HFFc6 (cell line): Measurements from ENCODE around the gene WFDC1. TPM values are rescaled to one million over a fixed set of nuclear protein-coding genes. Genes with fewer than 3 reads are reported as not detected.

ENCODE experiments used
- DNase-seq: peaks from one replicate; pipeline ENCODE4 v3.0.0-alpha.2; 2018
- H3K27ac Mint-ChIP-seq: 2 replicates; pipeline ENCODE4 v1.8.0; 2020; ENCODE audit warnings: mild to moderate bottlenecking, mixed read lengths
- H3K27me3 Mint-ChIP-seq: 2 replicates; pipeline ENCODE4 v1.8.0; 2021; ENCODE audit warnings: mild to moderate bottlenecking, moderate library complexity, mixed read lengths; ENCODE audit not compliant: insufficient read depth
- H3K36me3 Mint-ChIP-seq: 2 replicates; pipeline ENCODE4 v1.8.0; 2021; ENCODE audit warnings: low read depth, mixed read lengths
- H3K4me1 Mint-ChIP-seq: 2 replicates; pipeline ENCODE4 v1.8.0; 2020; ENCODE audit warnings: low read depth, mixed read lengths
- H3K4me3 Mint-ChIP-seq: 2 replicates; pipeline ENCODE4 v1.8.0; 2020; ENCODE audit warnings: mild to moderate bottlenecking, moderate library complexity, mixed read lengths
- H3K9me3 Mint-ChIP-seq: 2 replicates; pipeline ENCODE4 v1.8.0; 2020; ENCODE audit warnings: mild to moderate bottlenecking, mixed read lengths
- CTCF ChIP-seq: fragments of 200-600 bp; sonication (generic); IDR thresholded peaks from 2 replicates; pipeline ENCODE4 v1.5.0; 2021; ENCODE audit warnings: antibody characterized with exemption, mild to moderate bottlenecking
- total RNA-seq, 6 experiments: library from RNA; stranded (reverse); fragmentation: NEBNext Ultra II Directional; extraction: Animal tissue kit (Norgen Biotek cat#: 25700); gene quantifications; 2 replicates in 1 of 6; 3 replicates in 5 of 6; pipeline ENCODE4 v1.2.3, GENCODE V29; 2021

The WFDC1 gene
- total RNA-seq, 6 experiments from 2014 or later: 2.4 to 34.5 (median 2.8) TPM

- no peak for DNase-seq
- Mint-ChIP-seq H3K36me3 (no peaks in the 10 kb centered on the region), H3K4me1 (no peaks in the 10 kb centered on the region), H3K9me3 (no peaks in the 10 kb centered on the region; the same call in none of the 2 replicates), H3K27me3 (peaks cover 14% of the 10 kb centered on the region), H3K27ac (no peak overlapping the region), H3K4me3 (no peak overlapping the region)
- no peak for TF ChIP-seq CTCF
Measured at GRCh38 chr16:84259691-84260090, 35.0 kb upstream of the WFDC1 start.

DNA sequence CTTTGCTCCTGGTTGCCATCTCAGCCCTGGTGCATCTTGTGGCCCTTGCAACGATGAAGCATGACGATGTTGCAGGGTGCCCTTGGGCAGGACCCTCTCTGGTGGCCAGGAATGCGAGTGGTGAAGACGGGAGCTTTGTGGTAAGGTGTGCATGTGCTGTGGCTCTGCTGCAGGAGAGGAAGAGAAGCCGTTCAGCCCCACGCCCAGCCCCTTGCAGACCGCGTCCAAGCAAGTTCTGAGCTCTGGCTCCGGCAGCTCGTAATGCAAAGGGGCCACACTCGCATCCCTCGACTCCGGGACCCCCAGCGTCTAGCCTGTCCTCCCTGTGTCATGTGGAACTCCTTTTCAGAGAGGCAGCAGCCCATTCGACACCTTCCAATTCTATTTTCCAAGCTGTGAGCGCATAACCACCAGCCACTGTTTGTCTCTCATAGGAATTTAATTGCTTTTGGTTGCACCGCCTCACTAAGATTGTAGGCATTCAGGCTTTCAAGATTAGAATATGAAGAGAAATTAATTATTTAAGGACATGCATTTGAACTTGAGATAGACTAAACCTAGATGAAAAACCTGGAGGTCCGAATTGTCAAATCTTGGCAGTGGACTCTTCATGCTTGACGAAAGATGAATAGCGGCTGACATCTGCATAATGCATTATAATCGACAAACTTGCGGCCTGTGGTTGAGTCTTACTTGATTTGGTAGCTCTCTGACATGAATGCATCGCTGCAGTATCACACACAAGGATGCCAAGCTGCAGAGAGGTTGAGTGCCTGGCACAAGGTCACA, 33.7 kb upstream of the WFDC1 start:
- Mint-ChIP-seq H3K4me1 (no peaks in the 10 kb centered on the region), H3K27ac (no peak overlapping the region), H3K36me3 (no peaks in the 10 kb centered on the region), H3K27me3 (peaks cover 14% of the 10 kb centered on the region), H3K4me3 (no peak overlapping the region), H3K9me3 (no peaks in the 10 kb centered on the region; the same call in none of the 2 replicates)
- DNase-seq: no peak
- TF ChIP-seq CTCF: no peak

DNA sequence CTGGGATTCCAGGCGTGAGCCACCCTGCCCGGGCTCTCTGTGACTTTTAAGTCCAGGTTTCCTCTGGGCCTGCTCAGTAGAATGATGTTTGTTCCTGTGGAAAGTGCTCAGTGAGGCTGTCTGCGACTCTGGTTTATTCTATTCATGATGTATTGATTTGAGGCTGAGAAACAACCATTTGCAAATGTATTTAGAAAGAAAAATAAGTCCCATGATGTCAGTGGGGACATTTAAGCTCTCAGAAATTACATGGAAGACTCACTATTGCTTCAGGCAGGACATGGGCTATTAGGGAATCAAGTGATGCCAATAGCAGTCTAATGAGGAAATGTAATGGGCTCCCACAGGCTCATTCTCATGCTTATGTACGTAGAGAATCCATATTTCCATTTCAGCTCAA, 32.6 kb upstream of the WFDC1 start:
- Mint-ChIP-seq H3K27ac (no peak overlapping the region), H3K9me3 (no peaks in the 10 kb centered on the region; the same call in none of the 2 replicates), H3K4me1 (no peaks in the 10 kb centered on the region), H3K27me3 (peaks cover 18% of the 10 kb centered on the region), H3K36me3 (no peaks in the 10 kb centered on the region), H3K4me3 (no peak overlapping the region)
- no peak for DNase-seq
- no peak for TF ChIP-seq CTCF

- no peaks in the 10 kb centered on the region; the same call in none of the 2 replicates for H3K9me3 Mint-ChIP-seq
- no peak overlapping the region for H3K27ac Mint-ChIP-seq
- TF ChIP-seq CTCF: no peak
- DNase-seq: no peak
- no peaks in the 10 kb centered on the region for H3K4me1 Mint-ChIP-seq
- H3K36me3 Mint-ChIP-seq: no peaks in the 10 kb centered on the region
- H3K27me3 Mint-ChIP-seq: peaks cover 24% of the 10 kb centered on the region
- H3K4me3 Mint-ChIP-seq: no peak overlapping the region
Measured at GRCh38 chr16:84262939-84263338, 31.7 kb upstream of the WFDC1 start.

DNA sequence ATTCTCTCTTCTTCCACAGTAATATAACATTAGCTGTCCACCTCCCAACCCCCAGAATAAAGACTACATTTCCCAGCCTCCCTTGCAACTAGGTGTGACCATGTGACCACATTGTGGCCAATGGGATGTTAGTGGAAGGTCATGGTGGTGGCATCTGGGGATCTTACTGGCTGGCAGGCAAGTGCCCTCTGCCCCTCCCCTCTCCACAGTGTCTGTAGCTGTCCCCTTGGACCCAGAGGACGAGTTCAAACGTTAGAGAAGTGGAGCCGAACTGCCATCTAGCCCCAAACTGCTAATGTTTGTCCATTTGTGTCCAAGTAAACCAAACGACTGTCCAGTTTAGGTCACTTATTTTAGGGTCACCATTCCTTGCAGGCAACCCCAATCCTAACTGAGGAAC, 28.2 kb upstream of the WFDC1 start:
- Mint-ChIP-seq H3K27ac (no peak overlapping the region), H3K36me3 (no peaks in the 10 kb centered on the region), H3K27me3 (peaks cover 27% of the 10 kb centered on the region), H3K4me3 (no peak overlapping the region), H3K4me1 (no peaks in the 10 kb centered on the region), H3K9me3 (no peaks in the 10 kb centered on the region)
- DNase-seq: peak; percentile 64
- TF ChIP-seq CTCF: no peak
